LNCaP clone FGC (cell line): ENCODE data around the gene SKOR2.
A peak's percentile ranks its signal among the peaks of the same experiment; 100 is the strongest.

ENCODE experiments used
- DNase-seq: peaks from one replicate; pipeline ENCODE4 v3.0.0-alpha.2; 2011; ENCODE audit warnings: low read depth
- H3K4me3 ChIP-seq: 2 replicates; pipeline ENCODE4 v1.5.1; 2011; ENCODE audit warnings: mild to moderate bottlenecking, low read depth, low read length, control low read depth
- CTCF ChIP-seq: IDR thresholded peaks from 2 replicates; pipeline ENCODE4 v1.5.1; 2012; ENCODE audit warnings: mild to moderate bottlenecking; ENCODE audit not compliant: control insufficient read depth, insufficient read depth; ENCODE audit errors: extremely low read depth

The SKOR2 gene

GRCh38 chr18:47251289-47252120 lies at the start of gene SKOR2:
SKOR2 (minus strand) TSS chr18:47251660; CDS start chr18:47249183, 2,477 bp downstream.
- H3K4me3 ChIP-seq: no peak within 1 kb of the TSS
- 0 out of 2 replicates have a peak, but pooled peaks have one; percentile 5 for TF ChIP-seq CTCF
- no peak for DNase-seq

GRCh38 chr18:47296462-47296861 lies 45.0 kb upstream of the SKOR2 start:
- no peak for TF ChIP-seq CTCF
- no peak for DNase-seq
- H3K4me3 ChIP-seq: no peak overlapping the region

GRCh38 chr18:47294801-47295200 lies 43.3 kb upstream of the SKOR2 start:
- TF ChIP-seq CTCF: no peak
- H3K4me3 ChIP-seq: no peak overlapping the region
- DNase-seq: no peak

GRCh38 chr18:47288741-47289140 lies 37.3 kb upstream of the SKOR2 start:
- TF ChIP-seq CTCF: no peak
- H3K4me3 ChIP-seq: no peak overlapping the region

GRCh38 chr18:47287911-47288585 lies 36.6 kb upstream of the SKOR2 start:
- DNase-seq: no peak
- TF ChIP-seq CTCF: no peak

More at GRCh38 chr18:47288741-47289140, 37.3 kb upstream of the SKOR2 start:
- DNase-seq: no peak

GRCh38 chr18:47286776-47287410 lies 35.4 kb upstream of the SKOR2 start:
- no peak for TF ChIP-seq CTCF
- H3K4me3 ChIP-seq: no peak overlapping the region
- no peak for DNase-seq

More at GRCh38 chr18:47287911-47288585, 36.6 kb upstream of the SKOR2 start:
- no peak overlapping the region for H3K4me3 ChIP-seq
